ENCODE results near the gene POU3F1.

POU3F1 gene

GRCh38 chr1:38046333-38046883 lies at the start of gene POU3F1:
Gene POU3F1, minus strand, starts transcription at chr1:38046793. Its CDS starts 50 bp downstream, at chr1:38046743.
- no peak for DNase-seq

- peak; percentile 96 for DNase-seq
Measured at GRCh38 chr1:38095454-38095931, 48.9 kb upstream of the POU3F1 start.

- DNase-seq = peak; percentile 76
Measured at GRCh38 chr1:38094711-38095290, 48.2 kb upstream of the POU3F1 start.

GRCh38 chr1:38093569-38094520 lies 47.3 kb upstream of the POU3F1 start:
- DNase-seq = no peak

GRCh38 chr1:38092256-38092655 lies 45.7 kb upstream of the POU3F1 start:
- DNase-seq = no peak

- no peak for DNase-seq
Measured at GRCh38 chr1:38090796-38091195, 44.2 kb upstream of the POU3F1 start.

- DNase-seq = no peak
Measured at GRCh38 chr1:38089712-38090360, 43.2 kb upstream of the POU3F1 start.

- no peak for DNase-seq
Measured at GRCh38 chr1:38088791-38089190, 42.2 kb upstream of the POU3F1 start.

GRCh38 chr1:38088366-38088765 lies 41.8 kb upstream of the POU3F1 start:
- DNase-seq = no peak

GRCh38 chr1:38087676-38088075 lies 41.1 kb upstream of the POU3F1 start:
- DNase-seq = no peak

GRCh38 chr1:38085666-38086330 lies 39.2 kb upstream of the POU3F1 start:
- no peak for DNase-seq

- DNase-seq = peak; percentile 31
Measured at GRCh38 chr1:38084700-38085099, 38.1 kb upstream of the POU3F1 start.

- DNase-seq = no peak
Measured at GRCh38 chr1:38084113-38084512, 37.5 kb upstream of the POU3F1 start.

- peak; percentile 93 for DNase-seq
Measured at GRCh38 chr1:38083541-38083940, 36.9 kb upstream of the POU3F1 start.

GRCh38 chr1:38082769-38083263 lies 36.2 kb upstream of the POU3F1 start:
- DNase-seq = no peak

- no peak for DNase-seq
Measured at GRCh38 chr1:38079019-38079418, 32.4 kb upstream of the POU3F1 start.

- DNase-seq = no peak
Measured at GRCh38 chr1:38077523-38078147, 31.0 kb upstream of the POU3F1 start.

- peak; percentile 36 for DNase-seq
Measured at GRCh38 chr1:38076455-38076854, 29.9 kb upstream of the POU3F1 start.

- no peak for DNase-seq
Measured at GRCh38 chr1:38076038-38076437, 29.4 kb upstream of the POU3F1 start.

- no peak for DNase-seq
Measured at GRCh38 chr1:38075191-38075590, 28.6 kb upstream of the POU3F1 start.

- no peak for DNase-seq
Measured at GRCh38 chr1:38074302-38074677, 27.7 kb upstream of the POU3F1 start.
